Small intestine (tissue), 7 donors: Measurements from ENCODE around the gene GP1BA. TPM values are rescaled to one million over a fixed set of nuclear protein-coding genes. Genes with fewer than 3 reads are reported as not detected.
A peak's percentile ranks its signal among the peaks of the same experiment; 100 is the strongest.

Source experiments
- DNase-seq, 2 donors: peaks; one replicate each; pipeline versions ENCODE4 v3.0.0 to v3.0.0-alpha.2; 2013
- FAIRE-seq: peaks from 2 replicates; lab custom pipeline; 2012; peaks lifted over from hg19 to GRCh38; lab: Jason Lieb, UNC
- H3K27ac ChIP-seq, 3 donors: one replicate each; pipeline ENCODE4 v1.5.1; 2013; ENCODE audit warnings: low read length in 2 of 3, mild to moderate bottlenecking in 2 of 3, control low read depth in 1 of 3, inconsistent platforms in 1 of 3, low read depth in 1 of 3, moderate library complexity in 1 of 3
- H3K27me3 ChIP-seq, 3 donors: one replicate each; pipeline ENCODE4 v1.6.1; 2013; ENCODE audit warnings: low read length in 3 of 3, inconsistent platforms in 1 of 3; ENCODE audit not compliant: control insufficient read depth in 3 of 3, insufficient read depth in 3 of 3
- H3K36me3 ChIP-seq, 3 donors: one replicate each; pipeline ENCODE4 v1.6.1; 2013; ENCODE audit warnings: low read length in 3 of 3, inconsistent platforms in 1 of 3, low read depth in 1 of 3, mild to moderate bottlenecking in 1 of 3, moderate library complexity in 1 of 3; ENCODE audit not compliant: control insufficient read depth in 3 of 3, insufficient read depth in 2 of 3
- H3K4me1 ChIP-seq, 3 donors: one replicate each; pipeline ENCODE4 v1.6.1; 2013; ENCODE audit warnings: low read length in 2 of 3, inconsistent platforms in 1 of 3, low read depth in 1 of 3, mild to moderate bottlenecking in 1 of 3, moderate library complexity in 1 of 3; ENCODE audit not compliant: control insufficient read depth in 3 of 3, insufficient read depth in 2 of 3
- H3K4me3 ChIP-seq, 3 donors: one replicate each; pipeline ENCODE4 v1.5.1; 2013; ENCODE audit warnings: low read length in 3 of 3, control low read depth in 1 of 3, inconsistent platforms in 1 of 3, low read depth in 1 of 3, mild to moderate bottlenecking in 1 of 3, moderate library complexity in 1 of 3
- H3K9me3 ChIP-seq, 2 donors: one replicate each; pipeline ENCODE4 v1.6.1; 2013; ENCODE audit warnings: low read depth in 1 of 2, low read length in 1 of 2; ENCODE audit not compliant: control insufficient read depth in 2 of 2, insufficient read depth in 1 of 2
- whole genome bisulfite sequencing, 3 donors: extraction: QIAGEN DNeasy Blood & Tissue Kit; methylation state at CpG; one replicate each; pipeline ENCODE4 v1.1.7; 2013; 5-methylcytosine and 5-hydroxymethylcytosine counted together
- polyA plus RNA-seq, 4 donors: library from polyadenylated mRNA; stranded (reverse) in 3 of 4; unstranded in 1 of 4; fragments of 200-250 nt in 3 of 4; fragments of 120-200 nt in 1 of 4; gene quantifications; one replicate each; pipeline versions ENCODE4 v1.2.1 to v1.2.3, GENCODE V29; 2013
- donor health status: healthy with polysubstance abuse.
- donor health status: control.
- donor health status: control.
- donor health status: Bipolar disorder and iron deficiency.
- donor health status: healthy.

Gene GP1BA
- polyA plus RNA-seq, 4 donors: 0.06 to 1.4 TPM; not detected in 2

GRCh38 chr17:4955091-4955490 lies 23.0 kb downstream of the GP1BA start:
- Histone ChIP-seq H3K36me3 (peaks cover 0 to 29% (median 0%) of the 10 kb centered on the region in 3 donors), H3K27me3 (no peaks in the 10 kb centered on the region), H3K27ac (no peak overlapping the region), H3K4me3 (no peak overlapping the region), H3K4me1 (peaks cover 4 to 29% (median 4%) of the 10 kb centered on the region in 3 donors), H3K9me3 (no peaks in the 10 kb centered on the region)
- WGBS, 3 donors: 94 to 99% (median 97%) methylated on average over 8 of the region's 8 CpGs
- DNase-seq (no peak), FAIRE-seq (no peak)

DNA sequence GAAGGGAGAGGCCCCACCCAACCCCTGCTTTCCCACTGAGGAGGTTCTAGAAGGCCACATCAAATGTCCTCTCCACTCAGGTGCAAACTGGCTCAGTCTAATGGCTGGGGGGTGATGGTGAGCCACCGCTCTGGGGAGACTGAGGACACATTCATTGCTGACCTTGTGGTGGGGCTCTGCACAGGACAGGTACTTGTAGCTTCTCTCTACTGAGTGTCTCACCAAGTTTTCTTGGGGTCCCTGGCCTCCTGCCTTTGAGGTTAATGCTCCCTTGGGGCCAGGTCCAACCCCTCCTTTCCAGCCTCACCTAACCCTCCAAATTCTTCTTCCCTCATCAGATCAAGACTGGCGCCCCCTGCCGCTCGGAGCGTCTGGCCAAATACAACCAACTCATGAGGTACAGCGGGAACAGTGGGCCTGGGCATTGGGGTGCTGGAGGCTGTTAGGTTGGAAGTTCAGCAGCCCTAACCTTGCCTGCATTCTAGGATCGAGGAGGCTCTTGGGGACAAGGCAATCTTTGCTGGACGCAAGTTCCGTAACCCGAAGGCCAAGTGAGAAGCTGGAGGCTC lies 24.5 kb downstream of the GP1BA start:
- 84 to 88% (median 88%) methylated on average over 10 of the region's 10 CpGs for WGBS, 3 donors
- DNase-seq (peak in 1 of 2 donors; percentile 27), FAIRE-seq (no peak)
- Histone ChIP-seq H3K36me3 (peaks cover 0 to 40% (median 0%) of the 10 kb centered on the region in 3 donors), H3K27ac (no peak overlapping the region), H3K4me1 (peaks cover 0 to 14% (median 4%) of the 10 kb centered on the region in 3 donors), H3K9me3 (no peaks in the 10 kb centered on the region), H3K27me3 (no peaks in the 10 kb centered on the region), H3K4me3 (no peak overlapping the region)

- no peak overlapping the region for H3K4me3 ChIP-seq
- H3K36me3 ChIP-seq: peaks cover 0 to 49% (median 0%) of the 10 kb centered on the region in 3 donors
- H3K27me3 ChIP-seq: no peaks in the 10 kb centered on the region
- no peaks in the 10 kb centered on the region for H3K9me3 ChIP-seq
- DNase-seq (no peak), FAIRE-seq (no peak)
- peaks cover 0 to 11% (median 4%) of the 10 kb centered on the region in 3 donors for H3K4me1 ChIP-seq
- H3K27ac ChIP-seq: no peak overlapping the region
- WGBS, 3 donors: 31 to 75% (median 44%) methylated on average over 3 of the region's 3 CpGs
Observed at GRCh38 chr17:4958102-4958501, 26.0 kb downstream of the GP1BA start.

- Histone ChIP-seq H3K27me3 (no peaks in the 10 kb centered on the region), H3K4me3 (no peak overlapping the region), H3K36me3 (peaks cover 0 to 47% (median 0%) of the 10 kb centered on the region in 3 donors), H3K9me3 (no peaks in the 10 kb centered on the region), H3K27ac (peak overlapping the region; percentile 6 to 53 (median 17)), H3K4me1 (peaks cover 0 to 11% (median 4%) of the 10 kb centered on the region in 3 donors)
- FAIRE-seq (no peak), DNase-seq (peak; percentile 57 to 77)
- 32 to 69% (median 45%) methylated on average over 18 of the region's 18 CpGs for WGBS, 3 donors
Observed at GRCh38 chr17:4959261-4959965, 27.3 kb downstream of the GP1BA start.

- H3K27ac ChIP-seq: no peak overlapping the region
Observed at GRCh38 chr17:4960279-4960922, 28.3 kb downstream of the GP1BA start.

GRCh38 chr17:4965311-4965986 lies 33.4 kb downstream of the GP1BA start:
- FAIRE-seq (no peak), DNase-seq (no peak)
- peaks cover 0 to 25% (median 4%) of the 10 kb centered on the region in 3 donors for H3K4me1 ChIP-seq
- peaks cover 0 to 44% (median 0%) of the 10 kb centered on the region in 3 donors for H3K36me3 ChIP-seq
- H3K27ac ChIP-seq: no peak overlapping the region
- WGBS, 3 donors: 97 to 99% (median 97%) methylated on average over 15 of the region's 15 CpGs
- no peaks in the 10 kb centered on the region for H3K9me3 ChIP-seq
- no peak overlapping the region for H3K4me3 ChIP-seq
- no peaks in the 10 kb centered on the region for H3K27me3 ChIP-seq

More at GRCh38 chr17:4960279-4960922, 28.3 kb downstream of the GP1BA start:
- peaks cover 0 to 11% (median 4%) of the 10 kb centered on the region in 3 donors for H3K4me1 ChIP-seq
- WGBS, 3 donors: 89 to 97% (median 92%) methylated on average over 9 of the region's 9 CpGs
- no peaks in the 10 kb centered on the region for H3K9me3 ChIP-seq
- peaks cover 0 to 51% (median 0%) of the 10 kb centered on the region in 3 donors for H3K36me3 ChIP-seq
- H3K4me3 ChIP-seq: no peak overlapping the region
- FAIRE-seq (no peak), DNase-seq (no peak)
- no peaks in the 10 kb centered on the region for H3K27me3 ChIP-seq

- no peaks in the 10 kb centered on the region for H3K27me3 ChIP-seq
- H3K27ac ChIP-seq: peak overlapping the region; percentile 93 to 99 (median 96)
- H3K9me3 ChIP-seq: no peaks in the 10 kb centered on the region
- DNase-seq: peak; percentile 99 to 100
- peaks cover 0 to 26% (median 4%) of the 10 kb centered on the region in 3 donors for H3K4me1 ChIP-seq
- 0% methylated on average over 42 of the region's 42 CpGs for WGBS, 3 donors
- peak; percentile 93 for FAIRE-seq
- H3K4me3 ChIP-seq: peak overlapping the region; percentile 66 to 83 (median 76)
- H3K36me3 ChIP-seq: peaks cover 0 to 48% (median 0%) of the 10 kb centered on the region in 3 donors
Observed at GRCh38 chr17:4966844-4967538, 34.9 kb downstream of the GP1BA start.
